HG02970 (cell line): Measurements from ENCODE around the gene SLC16A8.

Source experiments
- ATAC-seq: cut with Tn5 transposase; IDR thresholded peaks from one replicate; pipeline ENCODE4 v1.9.1; 2021; ENCODE audit warnings: mild to moderate bottlenecking, moderate library complexity, moderate number of reproducible peaks; ENCODE audit not compliant: unreplicated experiment, low FRiP score

Gene SLC16A8

DNA sequence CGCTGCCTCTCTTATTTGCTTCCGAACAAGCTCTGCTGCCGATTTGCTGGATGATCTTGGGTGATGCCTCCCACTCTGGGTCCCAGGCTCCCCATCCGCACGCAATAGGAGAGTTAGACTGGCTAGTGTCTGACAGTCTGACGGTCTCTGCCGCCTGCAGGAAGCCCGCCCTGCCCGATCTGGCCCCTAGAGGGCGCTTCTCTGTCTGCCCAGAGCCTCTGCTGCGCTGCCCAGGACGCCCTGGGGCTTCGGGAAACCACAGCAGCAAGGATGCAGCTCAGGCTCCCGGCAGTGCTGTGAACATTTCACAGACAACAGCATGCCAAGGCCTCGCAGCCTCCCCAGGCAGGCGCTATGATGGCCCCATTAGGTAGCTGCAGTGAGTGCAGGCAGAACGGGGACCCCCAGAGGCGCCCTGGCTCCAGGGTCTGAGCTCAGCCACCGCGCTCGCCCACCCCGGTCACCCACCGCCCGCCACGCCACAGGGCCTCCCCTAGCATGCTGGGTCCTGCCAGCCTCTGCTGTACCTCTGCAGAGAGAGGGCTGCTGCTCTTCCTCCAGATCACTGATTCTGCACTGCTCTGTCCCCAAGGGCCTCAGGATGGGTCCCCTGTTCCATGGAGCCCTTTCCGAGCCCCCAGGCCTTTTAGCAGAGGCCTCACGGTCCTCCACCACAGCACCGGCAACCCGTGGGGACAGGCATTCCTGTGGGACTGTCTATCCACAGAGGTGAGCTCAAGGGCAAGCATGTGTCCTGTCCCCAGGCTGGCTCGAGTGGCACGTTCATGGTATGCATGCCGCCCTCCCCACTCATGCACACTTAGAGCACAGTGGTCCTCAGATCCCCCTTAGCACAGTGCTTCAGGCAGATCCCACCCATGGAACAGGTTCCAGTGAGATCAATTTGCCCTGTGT, 30.8 kb upstream of the SLC16A8 start:
- ATAC-seq: no peak

DNA sequence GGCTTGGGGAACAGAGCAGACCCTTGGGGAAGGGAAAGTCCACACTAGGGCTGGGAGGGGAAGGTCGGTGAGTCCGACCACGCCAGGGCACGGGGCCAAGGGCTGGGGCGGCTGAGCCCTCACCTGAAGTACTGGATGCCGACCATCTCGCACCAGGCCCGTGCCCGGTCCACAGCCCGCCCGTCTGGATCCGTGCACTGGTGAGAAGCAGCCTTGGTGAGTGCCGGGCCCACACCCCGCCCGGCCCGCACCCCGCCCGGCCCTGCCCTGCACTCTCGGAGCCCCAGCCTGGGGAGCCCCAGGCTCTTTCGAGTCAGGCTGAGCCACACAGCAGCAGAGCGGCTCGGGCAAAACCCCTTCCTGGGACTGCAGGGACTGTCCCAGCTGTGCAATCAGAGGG, 28.4 kb upstream of the SLC16A8 start:
- ATAC-seq: no peak

DNA sequence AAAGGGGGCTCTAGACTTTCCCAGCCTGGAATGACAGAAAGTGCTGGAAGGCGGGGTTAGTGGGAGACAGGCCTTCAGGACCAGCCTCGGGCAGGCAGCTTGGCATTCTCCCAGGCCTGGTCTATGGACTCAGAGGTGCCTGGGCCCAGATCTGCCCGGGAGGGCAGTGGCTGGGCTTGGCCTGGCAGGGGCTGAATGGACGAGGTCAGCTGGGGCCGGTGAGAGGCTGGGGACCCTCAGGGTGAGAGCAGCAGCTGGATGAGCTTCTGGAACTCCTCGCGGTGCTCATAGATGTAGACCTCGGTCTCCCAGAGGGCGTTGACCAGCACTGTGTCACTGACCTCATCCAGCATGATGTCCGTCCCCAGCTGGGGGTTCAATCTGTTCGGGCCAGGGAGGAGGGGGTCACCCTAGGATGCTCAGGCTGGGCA, 28.0 kb upstream of the SLC16A8 start:
- no peak for ATAC-seq

DNA sequence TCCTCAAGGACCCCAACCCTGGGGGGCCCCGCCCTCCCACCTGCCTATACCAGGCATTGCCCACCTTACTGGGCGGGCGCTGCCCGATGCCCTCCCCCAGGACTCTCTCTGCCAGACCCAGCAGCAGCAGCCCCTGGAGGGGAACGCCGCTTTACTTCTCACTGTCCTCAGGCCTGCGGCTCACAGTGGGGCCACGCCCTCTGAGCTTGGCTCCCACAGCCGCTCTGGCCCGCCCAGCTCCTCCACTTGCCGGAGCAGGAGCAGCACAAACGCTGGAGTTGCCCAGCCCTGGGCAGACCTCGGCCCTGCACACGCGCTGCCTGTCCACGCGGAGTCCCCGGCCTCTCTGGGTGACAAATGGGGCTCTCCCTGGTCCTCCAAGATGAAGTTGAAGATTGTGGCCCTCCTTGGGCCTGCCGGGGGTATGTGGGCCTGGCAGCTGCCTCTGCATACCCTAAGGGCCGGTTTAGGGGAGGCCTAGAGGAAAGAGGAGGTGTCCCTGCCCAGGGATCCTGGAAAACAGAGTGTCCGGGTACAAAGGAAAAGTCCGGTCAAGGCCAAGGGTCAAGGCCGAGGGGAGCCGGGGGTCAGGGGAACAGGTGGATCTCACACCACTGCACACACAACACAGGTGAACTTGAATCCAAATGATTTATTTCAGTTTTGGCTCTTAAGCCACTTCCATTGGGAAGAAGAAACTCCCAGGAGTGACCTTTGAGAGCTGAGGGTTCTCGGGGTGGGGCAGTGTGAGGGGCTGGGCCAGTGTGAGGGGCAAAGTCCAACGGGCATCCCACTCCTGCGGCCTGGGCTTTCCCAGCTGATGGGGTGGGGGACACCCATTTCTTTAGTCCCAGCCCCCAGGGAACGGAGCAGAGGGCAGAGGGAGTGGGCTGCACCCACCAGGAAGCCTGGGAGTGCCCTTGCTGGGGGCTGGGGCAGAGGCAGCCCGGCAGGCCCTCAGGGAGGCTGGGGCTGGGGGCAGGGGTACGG, 27.2 kb upstream of the SLC16A8 start:
- no peak for ATAC-seq

DNA sequence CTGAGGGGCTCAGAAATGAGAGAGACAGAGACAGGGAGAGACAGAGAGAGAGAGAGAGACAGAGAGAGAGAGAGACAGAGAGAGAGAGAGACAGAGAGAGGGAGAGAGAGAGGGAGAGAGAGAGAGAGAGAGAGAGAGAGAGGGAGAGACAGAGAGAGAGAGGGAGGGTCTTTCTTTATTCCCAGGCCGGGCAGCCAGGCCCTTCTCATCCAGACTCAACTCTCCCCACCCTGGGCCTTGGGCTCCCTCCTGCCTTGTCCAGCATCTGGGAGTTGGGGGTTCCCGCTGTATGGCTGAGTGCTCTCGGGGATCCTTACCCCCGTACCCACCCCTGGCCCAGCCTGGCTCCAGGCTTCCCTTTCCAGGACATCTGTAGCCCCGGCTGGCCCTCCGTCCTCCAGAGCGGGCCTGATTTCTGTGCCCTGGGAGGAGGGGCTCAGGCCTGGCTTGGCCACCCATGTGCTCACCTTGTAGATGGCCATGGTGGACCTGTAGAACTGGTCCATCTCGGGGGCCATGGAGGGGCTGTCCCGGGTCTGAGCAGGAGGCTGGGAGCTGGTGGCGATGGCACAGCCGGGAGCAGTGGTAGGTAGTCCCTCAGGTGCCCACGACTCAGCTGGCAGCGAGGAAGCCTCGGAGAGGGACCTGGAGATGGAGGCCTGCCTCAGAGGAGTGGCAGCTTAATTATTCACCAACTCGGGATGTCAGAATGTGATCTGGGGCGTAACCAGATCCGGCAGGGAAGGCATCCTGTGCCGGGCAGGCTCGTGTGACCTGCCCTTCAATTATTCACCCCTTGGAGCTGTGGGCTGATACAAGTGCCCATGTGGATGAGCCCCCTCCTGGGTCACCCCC, 26.3 kb upstream of the SLC16A8 start, which contains the start of gene BAIAP2L2:
Gene BAIAP2L2, minus strand, starts transcription at position 677 of the 855 bp plus-strand sequence. Its CDS starts 159 bp downstream, at position 518.
- ATAC-seq: no peak

DNA sequence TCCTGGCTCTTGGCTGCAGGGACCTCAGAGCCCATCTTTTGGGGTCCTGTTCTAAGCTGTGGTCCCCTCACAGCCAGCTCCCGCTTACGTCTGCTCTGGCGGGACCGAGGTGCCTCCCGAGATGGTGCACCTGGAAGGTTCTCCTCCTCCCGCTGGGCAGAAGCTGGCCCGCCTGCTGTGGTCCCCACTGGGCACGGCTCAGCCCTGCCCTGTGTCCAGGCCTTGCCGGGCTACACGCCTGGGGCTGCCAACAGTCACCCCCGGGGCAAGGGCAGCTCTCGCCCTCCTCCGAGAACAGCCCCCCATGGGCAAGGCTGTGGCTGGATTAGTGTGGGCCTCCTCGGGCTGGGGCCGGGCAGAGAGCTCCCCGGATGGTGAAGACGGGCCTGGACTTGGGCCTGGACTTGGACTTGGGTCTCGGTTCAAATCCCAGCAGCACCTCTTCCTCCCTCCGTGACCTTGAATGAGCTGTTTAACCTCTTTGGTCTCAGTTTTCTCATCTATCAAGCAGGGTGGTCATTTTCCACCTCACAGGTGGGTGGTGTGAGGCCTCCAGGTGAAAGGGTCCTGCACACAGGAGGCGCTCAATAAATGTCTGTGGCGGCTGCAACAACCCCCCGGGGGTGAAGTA, 25.5 kb upstream of the SLC16A8 start:
- no peak for ATAC-seq

DNA sequence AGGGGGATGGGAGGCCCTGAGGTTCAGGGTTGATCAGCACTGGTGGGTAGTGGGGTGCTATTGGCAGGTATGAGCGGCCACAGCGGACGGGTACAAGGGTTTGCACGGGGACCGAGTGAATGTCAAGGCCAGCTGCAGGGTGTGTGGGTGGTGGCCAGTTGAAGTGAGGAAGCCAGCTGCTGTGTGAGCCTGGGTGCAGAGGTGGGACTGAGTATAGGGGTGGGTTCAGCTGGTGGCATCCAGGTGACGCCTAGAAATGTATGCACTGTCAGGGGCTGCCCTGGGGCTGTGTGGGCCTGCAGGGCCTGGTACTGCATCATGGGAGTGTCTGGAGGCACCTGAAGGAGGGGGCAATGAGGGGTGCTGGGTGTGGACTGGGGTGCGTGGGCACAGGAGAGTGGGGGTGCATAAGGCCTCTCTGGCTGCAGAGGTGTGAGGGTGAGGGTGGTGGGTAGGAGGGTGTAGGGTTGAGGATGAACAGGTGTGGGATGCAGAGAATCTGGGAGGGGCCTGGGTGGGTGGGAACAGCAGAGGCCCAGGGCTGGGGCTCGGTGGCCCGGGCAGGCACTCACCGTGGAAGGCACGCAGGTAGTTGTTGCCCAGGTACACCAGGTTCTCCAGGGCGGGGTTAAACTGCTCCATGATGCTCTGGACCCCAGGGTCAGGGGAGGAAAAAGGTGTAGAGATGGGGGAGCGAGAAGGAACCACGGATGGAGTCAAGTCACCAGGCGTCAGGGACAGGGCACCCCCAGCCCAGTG, 24.8 kb upstream of the SLC16A8 start:
- ATAC-seq: no peak

DNA sequence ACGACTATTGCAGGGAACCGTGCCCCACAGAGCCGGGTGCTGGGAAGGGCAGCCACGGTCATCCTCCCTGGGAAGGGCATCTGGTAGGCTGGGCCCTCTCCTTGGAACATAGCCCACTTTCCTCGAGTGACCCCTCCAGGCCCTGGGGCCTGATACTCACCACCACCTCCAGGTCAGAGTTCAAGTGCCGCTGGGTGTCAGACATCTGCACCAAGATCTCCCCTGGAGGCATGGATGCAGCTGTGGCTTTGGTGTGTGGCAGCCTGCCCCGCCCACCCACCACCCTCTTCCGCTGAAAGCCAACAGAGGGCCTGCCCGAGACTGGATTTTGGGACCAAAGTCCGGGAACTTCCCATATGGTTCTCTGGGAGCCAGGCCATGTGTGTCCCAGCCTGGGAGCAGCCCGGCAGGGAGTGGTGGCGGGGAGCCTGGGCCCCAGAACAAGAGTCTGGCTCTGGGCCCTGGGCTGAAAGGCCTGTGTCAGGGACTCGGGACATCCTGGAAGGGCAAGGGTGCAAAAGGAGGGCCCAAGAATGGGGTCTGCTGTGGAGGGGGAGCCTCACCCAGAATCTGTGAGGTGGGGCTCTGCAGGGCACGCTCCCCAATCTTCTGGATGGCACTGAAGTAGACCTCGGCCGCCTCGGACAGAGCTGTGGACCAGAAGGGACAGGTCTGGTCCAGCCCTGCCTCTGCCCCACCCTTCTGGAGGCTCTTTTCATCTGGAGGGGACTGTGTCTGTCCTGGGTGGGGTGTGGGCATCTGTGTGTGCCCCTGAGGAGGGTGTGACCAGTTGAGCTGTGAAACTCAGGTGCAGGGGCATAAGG, 23.9 kb upstream of the SLC16A8 start:
- no peak for ATAC-seq

DNA sequence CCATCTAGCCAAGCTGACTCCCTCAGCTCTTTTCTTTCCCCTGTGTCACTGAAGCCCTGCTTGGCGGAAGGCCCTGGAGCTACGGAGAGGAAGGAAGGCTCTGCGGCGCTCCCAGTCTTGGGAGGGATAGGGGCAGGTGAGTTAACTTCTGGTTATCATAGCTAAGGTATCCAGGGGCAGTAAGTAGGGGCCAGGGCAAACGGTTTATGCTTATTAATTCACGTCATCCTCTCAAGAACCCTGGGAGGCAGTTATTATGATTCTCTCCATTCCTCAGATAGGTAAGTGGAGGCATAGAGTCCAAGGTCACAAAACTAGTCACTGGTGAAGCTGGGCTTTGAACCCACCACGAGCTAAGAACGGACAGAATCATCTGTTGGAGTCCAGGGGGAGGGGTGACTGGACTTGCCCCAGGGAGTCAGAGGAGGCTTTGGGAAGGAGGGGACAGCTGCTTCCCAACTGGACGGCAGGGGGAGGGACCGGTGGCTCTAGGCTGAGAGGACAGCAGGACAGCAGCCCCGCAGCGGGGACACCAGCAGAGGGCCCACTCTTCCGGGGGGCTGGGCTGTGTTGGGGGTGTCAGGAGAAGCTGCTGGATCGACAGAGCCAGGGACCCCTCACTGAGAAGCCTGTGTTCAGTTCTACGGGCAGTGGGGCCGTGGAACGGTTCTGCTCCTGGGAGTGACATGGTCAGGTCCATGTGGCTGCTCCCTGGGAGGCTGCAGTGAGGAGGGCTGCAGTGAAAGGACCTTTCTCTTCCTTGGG, 23.0 kb upstream of the SLC16A8 start:
- ATAC-seq: no peak

DNA sequence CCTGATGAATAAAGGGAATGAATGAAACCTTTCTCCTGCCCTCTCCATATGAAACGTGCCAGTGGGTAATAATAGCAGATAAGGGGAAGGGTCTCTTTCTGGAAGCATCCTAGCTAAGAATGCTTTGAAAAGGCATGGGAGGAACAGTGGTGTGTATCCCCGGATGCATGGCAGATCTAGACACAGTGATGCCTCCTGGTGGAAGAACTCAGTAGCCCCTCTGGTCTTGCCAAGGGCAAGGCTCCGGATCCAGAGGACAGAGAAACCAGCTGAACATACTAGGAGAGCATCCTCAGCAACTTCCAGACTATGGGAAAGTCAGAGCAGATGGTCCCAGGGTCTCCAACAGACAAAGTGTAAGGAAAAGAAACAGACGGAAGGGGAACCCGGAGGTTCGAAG, 20.1 kb upstream of the SLC16A8 start:
- no peak for ATAC-seq

DNA sequence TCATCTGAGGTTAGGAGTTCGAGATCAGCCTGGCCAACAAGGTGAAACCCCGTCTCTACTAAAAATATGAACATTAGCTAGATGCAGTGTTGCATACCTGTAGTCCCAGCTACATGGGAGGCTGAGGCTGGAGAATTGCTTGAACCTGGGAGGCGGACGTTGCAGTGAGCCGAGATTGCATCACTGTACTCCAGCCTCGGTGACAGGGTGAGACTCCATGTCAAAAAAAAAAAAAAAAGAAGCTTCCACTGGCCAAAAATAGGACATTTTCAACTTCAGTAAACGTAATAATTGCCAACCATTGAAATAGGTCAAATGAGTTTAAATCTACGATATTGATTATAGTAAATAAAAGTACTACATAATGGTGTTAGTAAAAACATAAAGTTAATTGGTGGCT, 19.7 kb upstream of the SLC16A8 start:
- no peak for ATAC-seq

DNA sequence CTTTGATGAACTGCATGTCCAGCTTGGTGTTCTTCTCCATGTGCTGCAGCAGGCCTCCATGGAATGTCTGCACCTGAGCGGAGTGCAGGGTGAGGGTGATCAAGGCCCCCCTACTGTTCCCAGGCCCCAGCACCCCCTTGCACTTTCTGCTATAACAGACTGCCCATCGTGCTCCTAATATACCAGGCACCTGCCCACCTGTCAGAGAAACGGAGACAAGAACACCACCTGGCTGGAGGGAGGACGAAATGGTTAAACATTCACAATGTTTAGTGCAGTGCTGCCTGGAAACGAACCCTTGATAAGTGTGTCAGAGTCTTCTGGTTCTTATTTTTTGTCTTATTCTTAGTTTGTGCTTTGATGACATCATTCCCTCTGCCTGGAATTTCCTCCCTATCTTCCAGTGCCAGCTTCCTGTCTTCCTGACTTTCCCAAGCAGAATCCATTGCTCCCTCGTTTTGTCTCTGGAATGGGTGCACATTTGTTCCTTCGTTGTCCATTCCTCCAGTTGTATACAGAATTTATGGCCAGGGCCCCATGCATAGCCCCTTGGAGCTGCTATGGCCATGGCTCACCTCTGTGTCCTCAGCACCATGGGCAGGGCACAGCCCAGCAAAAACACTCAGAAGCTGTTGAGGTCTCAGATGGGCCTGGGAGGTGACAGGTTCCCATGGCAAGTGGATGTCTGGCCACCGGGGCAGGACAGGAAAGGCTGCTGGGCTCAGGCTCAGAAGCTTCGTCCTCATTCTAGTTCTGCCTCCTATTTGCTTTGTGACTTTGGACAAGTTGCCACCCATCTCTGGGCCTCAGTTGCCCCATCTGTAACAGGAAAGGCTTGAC, 14.6 kb upstream of the SLC16A8 start:
- ATAC-seq: no peak

DNA sequence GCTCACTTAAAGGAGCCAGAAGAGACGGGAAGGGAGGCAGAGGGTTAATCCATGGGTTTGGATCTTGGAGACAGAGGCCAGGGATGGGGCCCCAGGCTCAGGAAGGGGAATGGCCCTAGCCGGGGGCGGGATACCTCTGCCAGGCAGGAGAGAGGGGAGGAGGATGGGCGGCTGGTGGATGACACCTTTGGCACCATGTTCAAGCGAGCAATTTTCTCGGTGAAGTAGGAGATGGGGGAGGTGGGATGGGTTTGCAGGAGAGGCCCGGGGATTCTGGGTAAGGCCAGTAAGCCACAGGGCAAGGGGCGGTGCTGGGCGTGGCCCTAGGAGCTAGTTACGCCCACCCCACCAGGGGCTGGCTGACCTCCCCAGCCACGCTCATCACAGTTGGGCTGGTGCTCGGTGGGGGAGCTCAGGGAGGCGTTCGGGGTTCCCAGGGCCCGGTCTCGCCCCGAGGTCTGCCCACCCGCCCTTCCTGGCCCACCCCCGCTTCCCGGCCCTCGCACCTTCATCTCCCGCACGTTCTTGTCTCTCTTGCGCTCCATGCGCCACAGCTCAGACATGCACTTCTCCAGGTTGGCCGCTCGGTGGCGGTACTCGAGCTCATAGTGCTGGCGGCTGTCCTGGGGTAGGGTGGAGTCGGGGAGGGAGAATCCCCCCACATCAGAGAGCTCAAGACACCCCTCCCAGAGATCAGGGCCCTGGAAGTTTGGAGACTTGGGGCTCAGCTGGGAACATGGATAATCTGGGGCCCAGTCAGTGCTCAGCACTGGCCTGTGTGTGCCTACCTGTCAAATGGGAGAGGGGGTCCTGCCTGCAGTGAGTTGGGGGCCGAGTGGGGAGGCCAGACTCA, 13.8 kb upstream of the SLC16A8 start:
- ATAC-seq: no peak

DNA sequence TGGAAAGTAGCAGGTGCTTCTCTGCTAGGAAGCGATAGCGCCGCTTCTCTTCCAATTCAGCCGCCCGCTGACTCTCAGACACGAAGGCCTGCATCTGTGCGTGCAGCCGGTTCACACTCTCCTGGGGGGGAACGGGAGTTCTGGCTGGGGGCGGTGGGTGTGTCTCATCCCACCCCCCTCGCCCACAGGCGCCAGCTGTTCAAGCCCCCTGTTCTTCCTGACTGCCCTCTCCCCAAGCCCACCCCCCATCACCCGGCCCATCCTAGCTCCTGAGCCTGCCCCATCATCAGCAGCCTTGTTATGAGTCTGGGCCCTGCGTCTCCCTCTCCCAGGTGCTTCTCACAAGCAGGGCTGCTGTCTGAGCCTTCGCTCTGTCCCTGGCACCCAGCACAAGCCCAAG, 13.1 kb upstream of the SLC16A8 start:
- ATAC-seq: no peak

DNA sequence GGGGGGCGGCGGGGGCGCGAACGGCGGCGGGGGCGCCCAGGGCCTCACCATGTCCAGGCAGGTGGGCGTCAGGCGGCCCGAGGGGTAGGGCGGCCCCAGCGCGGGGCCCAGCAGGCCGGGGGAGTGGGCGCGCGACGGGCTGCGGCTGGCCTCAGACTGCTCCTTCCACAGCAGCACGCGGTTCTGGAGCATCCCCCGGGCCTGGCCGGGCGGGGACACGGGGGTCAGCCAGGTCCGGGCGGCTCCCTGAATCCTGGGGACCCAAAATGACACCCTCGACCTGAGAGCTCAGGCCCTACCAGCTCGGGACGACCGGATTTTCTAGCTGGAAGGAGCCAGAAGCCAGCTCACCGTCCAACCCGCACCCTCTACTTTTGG, 5.5 kb upstream of the SLC16A8 start:
- no peak for ATAC-seq
